ENCODE measurements around the gene SLC39A7. TPM values are rescaled to one million over a fixed set of nuclear protein-coding genes. Genes with fewer than 3 reads are reported as not detected.
A peak's percentile ranks its signal among the peaks of the same experiment; 100 is the strongest.

SLC39A7 gene
- total RNA-seq, 1 donor from 2014 or later = 225 TPM

GRCh38 chr6:33160096-33160495 is 40.6 kb upstream of the SLC39A7 start:
- peaks cover 2% of the 10 kb centered on the region for H3K27me3 Mint-ChIP-seq (ENCODE audit: low read depth)

GRCh38 chr6:33160728-33161344 is 39.8 kb upstream of the SLC39A7 start:
- Mint-ChIP-seq H3K4me1 (ENCODE audit: low read depth) (peaks cover 16% of the 10 kb centered on the region), H3K4me3 (ENCODE audit: unreplicated experiment) (peak overlapping the region; percentile 78), H3K27ac (ENCODE audit: unreplicated experiment) (peak overlapping the region; percentile 87), H3K36me3 (ENCODE audit: low read depth) (no peaks in the 10 kb centered on the region), H3K9me3 (ENCODE audit: low read depth) (no peaks in the 10 kb centered on the region), H3K27me3 (ENCODE audit: low read depth) (peaks cover 2% of the 10 kb centered on the region)
- TF ChIP-seq CTCF (IDR thresholded peaks at IDR 0.05) = no peak
- DNase-seq (ENCODE audit: low spot score) = no peak

More at GRCh38 chr6:33160096-33160495, 40.6 kb upstream of the SLC39A7 start:
- Mint-ChIP-seq H3K4me3 (ENCODE audit: unreplicated experiment) (no peak overlapping the region), H3K36me3 (ENCODE audit: low read depth) (no peaks in the 10 kb centered on the region), H3K4me1 (ENCODE audit: low read depth) (peaks cover 16% of the 10 kb centered on the region), H3K9me3 (ENCODE audit: low read depth) (no peaks in the 10 kb centered on the region), H3K27ac (ENCODE audit: unreplicated experiment) (no peak overlapping the region)
- DNase-seq (ENCODE audit: low spot score) = no peak
- no peak for TF ChIP-seq CTCF (IDR thresholded peaks at IDR 0.05)

- no peaks in the 10 kb centered on the region for H3K9me3 Mint-ChIP-seq (ENCODE audit: low read depth)
- peak overlapping the region; percentile 78 for H3K4me3 Mint-ChIP-seq (ENCODE audit: unreplicated experiment)
- peaks cover 16% of the 10 kb centered on the region for H3K4me1 Mint-ChIP-seq (ENCODE audit: low read depth)
- peaks cover 2% of the 10 kb centered on the region for H3K27me3 Mint-ChIP-seq (ENCODE audit: low read depth)
- H3K27ac Mint-ChIP-seq (ENCODE audit: unreplicated experiment) = peak overlapping the region; percentile 87
- no peaks in the 10 kb centered on the region for H3K36me3 Mint-ChIP-seq (ENCODE audit: low read depth)
- TF ChIP-seq CTCF (IDR thresholded peaks at IDR 0.05) = peak; percentile 98
- peak; percentile 94 for DNase-seq (ENCODE audit: low spot score)
Observed at GRCh38 chr6:33161354-33162331, 39.0 kb upstream of the SLC39A7 start.

- H3K27me3 Mint-ChIP-seq (ENCODE audit: low read depth) = peaks cover 2% of the 10 kb centered on the region
- H3K4me1 Mint-ChIP-seq (ENCODE audit: low read depth) = peaks cover 16% of the 10 kb centered on the region
- no peaks in the 10 kb centered on the region for H3K9me3 Mint-ChIP-seq (ENCODE audit: low read depth)
- H3K27ac Mint-ChIP-seq (ENCODE audit: unreplicated experiment) = no peak overlapping the region
- no peaks in the 10 kb centered on the region for H3K36me3 Mint-ChIP-seq (ENCODE audit: low read depth)
- no peak for DNase-seq (ENCODE audit: low spot score)
- TF ChIP-seq CTCF (IDR thresholded peaks at IDR 0.05) = no peak
- no peak overlapping the region for H3K4me3 Mint-ChIP-seq (ENCODE audit: unreplicated experiment)
Observed at GRCh38 chr6:33163540-33163939, 37.1 kb upstream of the SLC39A7 start.

- TF ChIP-seq CTCF (IDR thresholded peaks at IDR 0.05) = no peak
- Mint-ChIP-seq H3K4me1 (ENCODE audit: low read depth) (peaks cover 16% of the 10 kb centered on the region), H3K27me3 (ENCODE audit: low read depth) (peaks cover 2% of the 10 kb centered on the region), H3K4me3 (ENCODE audit: unreplicated experiment) (no peak overlapping the region), H3K36me3 (ENCODE audit: low read depth) (no peaks in the 10 kb centered on the region), H3K27ac (ENCODE audit: unreplicated experiment) (no peak overlapping the region), H3K9me3 (ENCODE audit: low read depth) (no peaks in the 10 kb centered on the region)
- no peak for DNase-seq (ENCODE audit: low spot score)
Observed at GRCh38 chr6:33164176-33164575, 36.5 kb upstream of the SLC39A7 start.

Measured in chondrocyte (in vitro differentiated cells).